Measurements from ENCODE around the gene ADD3.
A peak's percentile ranks its signal among the peaks of the same experiment; 100 is the strongest.

ADD3 gene

DNA sequence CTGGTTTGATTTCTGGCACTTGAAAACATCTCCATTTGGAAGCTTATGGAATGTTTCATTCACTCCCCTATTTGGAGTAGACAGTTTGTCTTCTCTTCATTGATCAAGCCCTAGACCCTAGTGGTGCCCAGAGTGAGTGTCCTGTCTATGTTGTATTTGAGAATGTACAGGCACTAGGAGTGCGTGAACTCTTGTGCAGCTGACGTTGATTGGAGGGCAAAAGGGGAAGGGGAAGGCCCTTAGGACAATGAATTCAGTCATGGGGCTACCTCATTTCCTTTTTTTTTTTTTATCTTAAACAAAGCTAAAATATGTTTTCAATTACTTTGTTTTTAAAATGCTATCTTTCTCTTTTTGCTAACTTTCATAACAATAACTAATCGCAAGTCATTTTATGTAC, 66.5 kb downstream of the ADD3 start:
- DNase-seq: peak; percentile 5

- peak; percentile 7 for DNase-seq
These were observed 67.2 kb downstream of the ADD3 start for GRCh38 chr10:110074758-110075671.

GRCh38 chr10:110075686-110076085, 67.9 kb downstream of the ADD3 start:
- no peak for DNase-seq

DNA sequence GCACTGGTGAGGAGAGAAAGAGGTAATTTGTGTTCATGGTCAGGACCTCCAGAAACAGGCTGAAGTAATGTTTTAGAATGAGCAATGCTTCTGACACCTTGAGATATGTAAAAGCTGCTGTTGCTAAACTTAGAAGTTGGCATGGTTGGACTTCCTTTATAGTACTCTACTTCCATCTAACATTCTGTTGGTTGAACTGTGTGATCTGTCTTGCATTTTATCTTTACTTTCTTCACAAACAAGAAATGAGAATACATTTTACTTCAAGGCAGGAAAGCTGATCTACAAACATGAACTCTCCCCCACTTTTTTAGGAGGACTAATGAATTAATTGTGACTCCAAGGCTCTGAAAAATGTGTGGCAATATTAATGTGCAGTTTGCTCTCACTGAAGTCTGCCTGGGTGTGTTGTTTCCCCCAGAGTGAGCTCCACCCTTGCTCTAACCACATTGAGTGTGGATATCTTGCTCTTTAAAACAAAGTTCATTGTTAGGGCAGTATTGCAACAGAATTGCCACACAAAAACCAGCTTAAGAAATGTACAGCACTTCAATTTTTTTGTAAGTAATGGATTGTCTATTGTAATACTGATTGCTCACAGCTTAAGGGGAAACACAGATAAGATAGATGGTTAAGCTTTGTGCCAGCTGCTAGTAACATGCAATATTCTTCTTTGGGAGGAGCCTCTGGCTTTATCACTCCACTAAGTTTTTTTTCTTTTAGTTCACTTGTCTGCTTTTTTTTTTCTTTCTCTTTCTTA, 69.0 kb downstream of the ADD3 start:
- DNase-seq: peak; percentile 99

GRCh38 chr10:110077436-110078130, 69.8 kb downstream of the ADD3 start:
- DNase-seq: peak; percentile 57

- DNase-seq: no peak
These were observed 70.5 kb downstream of the ADD3 start for GRCh38 chr10:110078317-110078716.

- peak; percentile 8 for DNase-seq
These were observed 74.1 kb downstream of the ADD3 start for GRCh38 chr10:110081911-110082310.

- no peak for DNase-seq
These were observed 76.1 kb downstream of the ADD3 start for GRCh38 chr10:110083884-110084283.

- DNase-seq: no peak
These were observed 79.9 kb downstream of the ADD3 start for GRCh38 chr10:110087682-110088081.

DNA sequence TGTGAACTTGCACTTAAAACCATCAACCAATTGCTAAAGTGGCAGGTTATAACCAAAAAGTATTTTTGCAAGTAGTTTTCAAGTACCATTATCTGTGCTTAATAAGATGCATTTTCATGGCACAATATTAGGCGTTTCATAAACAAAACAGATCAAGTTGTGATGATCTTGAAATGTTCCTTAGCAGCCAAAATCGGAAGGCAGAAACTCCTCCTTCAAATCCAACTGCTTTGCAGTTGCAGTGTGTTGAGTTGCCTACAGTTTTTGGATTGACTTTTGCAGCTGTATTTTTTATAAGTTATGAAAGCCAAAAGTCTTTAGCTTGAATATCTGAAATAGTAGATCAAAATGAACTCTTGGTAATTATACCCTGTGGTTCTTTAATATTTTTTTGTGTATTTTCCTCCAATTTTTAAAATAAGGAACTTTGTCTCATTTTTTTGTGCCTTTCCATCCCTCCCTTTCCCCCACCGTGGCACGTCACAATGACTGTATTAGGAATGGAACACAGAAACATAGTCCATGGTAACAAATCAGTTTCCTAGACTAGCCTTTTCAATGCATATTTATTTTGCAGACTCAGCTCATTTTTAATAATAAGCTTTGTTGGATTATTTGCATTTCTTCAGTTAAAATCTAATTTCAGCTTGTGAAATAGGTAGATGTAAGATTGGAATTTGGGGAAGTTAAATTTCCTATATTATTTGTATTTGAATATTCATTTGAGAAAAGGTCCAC, 80.8 kb downstream of the ADD3 start:
- no peak for DNase-seq

DNA sequence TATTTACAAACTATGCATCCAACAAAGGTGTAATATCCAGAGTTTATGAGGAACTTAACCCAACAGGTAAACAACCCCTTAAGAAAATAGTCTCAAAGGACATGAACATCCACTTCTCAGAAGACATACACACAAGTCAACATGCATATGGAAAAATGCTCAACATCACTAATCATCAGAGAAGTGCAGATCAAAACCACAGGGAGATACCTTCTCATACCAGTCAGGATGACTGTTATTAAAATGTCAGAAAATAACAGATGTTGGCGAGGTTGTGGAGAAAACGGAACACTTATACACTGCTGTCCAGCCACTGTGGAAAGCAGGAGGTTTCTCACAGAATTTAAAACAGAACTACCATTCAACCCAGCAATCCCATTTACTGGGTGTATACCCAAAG, 84.0 kb downstream of the ADD3 start:
- no peak for DNase-seq

DNA sequence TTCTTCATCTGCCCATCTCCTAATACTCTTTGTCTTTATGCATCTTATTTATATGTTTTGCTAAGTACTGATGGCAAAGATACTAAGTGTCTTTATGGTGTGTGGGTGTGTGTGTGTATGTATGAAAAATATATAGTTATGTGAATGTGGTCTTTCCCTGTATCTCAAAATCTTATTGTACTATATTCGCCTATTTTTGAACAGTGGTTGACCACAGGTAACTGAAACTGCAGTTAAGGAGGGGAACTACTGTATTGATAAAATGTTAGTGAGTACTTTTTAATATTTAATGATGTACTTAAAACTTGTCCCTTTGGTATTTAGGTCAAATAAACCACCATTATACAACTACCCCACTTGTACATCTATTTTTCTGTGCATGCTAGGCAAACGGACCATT, 85.9 kb downstream of the ADD3 start:
- no peak for DNase-seq

DNA sequence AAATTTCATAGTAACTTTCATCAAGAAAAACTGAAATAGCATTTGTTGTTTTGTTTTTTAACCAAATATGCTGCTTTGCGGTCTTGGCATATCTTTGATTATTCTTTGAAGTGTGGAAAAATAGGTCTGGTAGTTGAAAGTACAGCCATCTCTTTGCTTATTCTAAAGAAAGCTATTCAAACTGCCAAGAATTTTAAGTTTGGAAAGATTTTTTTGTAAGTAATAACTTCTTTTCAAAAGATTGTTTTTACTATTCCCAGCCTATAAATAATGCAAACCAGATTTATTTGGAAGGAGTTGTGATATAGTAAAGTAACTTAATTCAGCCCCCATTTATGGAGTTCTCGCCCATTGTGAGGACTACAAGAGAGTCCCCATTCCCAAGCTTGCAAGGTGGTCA, 87.0 kb downstream of the ADD3 start:
- no peak for DNase-seq

DNA sequence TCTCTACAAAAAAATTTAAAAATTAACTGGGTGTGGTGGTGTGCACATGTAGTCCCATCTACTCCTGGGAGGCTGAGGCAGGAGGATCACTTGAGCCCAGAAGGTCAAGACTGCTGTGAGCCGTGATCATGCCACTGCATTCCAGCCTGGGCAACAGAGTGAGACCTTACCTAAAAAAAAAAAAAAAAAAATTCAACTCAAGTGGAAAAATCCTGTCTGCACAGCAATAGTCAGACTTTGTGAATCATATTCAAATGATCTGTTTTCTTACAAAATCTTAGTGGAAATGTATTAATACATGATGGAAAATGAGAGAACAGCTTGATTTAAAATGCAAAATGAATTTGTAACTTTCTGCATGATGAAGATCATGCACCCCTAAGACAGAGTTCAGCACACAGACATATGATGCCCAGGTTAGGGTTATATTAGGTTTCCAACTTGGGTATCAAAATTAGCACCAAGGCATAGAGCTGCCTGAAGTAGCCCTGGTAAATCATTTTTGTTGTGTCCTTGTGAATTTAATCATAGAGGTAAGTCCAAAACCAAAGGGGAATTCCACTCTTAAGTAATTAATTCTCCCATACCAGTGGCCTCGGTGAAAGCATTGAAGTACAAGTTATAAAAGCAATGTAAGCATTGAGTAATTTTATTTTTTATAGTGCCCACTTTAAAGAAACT, 93.8 kb downstream of the ADD3 start:
- no peak for DNase-seq

DNA sequence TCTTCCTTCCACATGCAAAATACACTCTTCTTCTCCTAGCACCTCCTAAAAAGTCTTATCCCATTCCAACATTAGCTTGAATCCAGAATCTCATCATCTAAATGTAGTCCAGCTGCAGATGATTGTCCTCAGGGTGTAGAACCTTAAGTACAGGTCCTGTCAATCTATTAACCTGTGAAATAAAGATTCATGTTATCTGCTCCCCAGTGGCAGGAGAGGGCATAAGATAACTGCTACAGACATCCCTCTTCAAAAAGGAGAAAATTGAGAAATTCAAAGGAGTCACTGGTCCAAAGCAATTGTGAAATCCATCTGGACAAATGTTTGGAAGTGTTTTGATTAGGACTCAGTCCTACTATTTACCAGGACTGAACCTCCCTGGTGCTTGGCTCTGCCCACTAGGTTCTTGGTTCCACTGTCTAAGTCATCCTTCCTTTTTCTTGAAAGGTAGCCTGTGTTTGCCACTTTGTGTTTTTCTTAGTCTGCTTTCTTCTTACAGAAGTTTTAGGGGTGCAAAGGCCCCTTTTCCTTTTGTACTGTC, 96.2 kb downstream of the ADD3 start:
- no peak for DNase-seq

GRCh38 chr10:110105873-110106272, 98.1 kb downstream of the ADD3 start:
- DNase-seq: no peak

- no peak for DNase-seq
These were observed 99.6 kb downstream of the ADD3 start for GRCh38 chr10:110107430-110107829.

DNA sequence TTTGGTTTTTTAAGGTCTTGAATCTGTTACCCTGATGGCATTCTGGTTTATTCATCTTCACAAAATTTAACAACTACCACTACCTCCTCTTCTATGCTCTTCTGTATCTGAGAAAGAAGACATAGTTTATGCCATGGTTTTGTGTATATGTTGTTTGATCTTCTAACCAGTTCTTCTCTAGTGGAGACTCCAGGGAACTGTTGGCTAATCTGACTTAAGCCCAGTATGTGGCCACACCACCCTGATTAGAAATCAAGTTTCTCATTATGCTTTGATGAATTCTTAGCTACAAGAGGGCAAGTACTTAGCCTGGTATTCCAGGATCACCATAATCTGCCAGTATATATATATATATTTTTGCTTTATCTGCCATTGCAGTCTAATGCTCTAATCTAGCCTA, 100.1 kb downstream of the ADD3 start:
- DNase-seq: no peak

GRCh38 chr10:110109511-110109910, 101.7 kb downstream of the ADD3 start:
- DNase-seq: no peak

- DNase-seq: no peak
These were observed 102.6 kb downstream of the ADD3 start for GRCh38 chr10:110110338-110110737.

GRCh38 chr10:110113670-110114337, 106.0 kb downstream of the ADD3 start:
- DNase-seq: no peak
